ENCODE results near the gene SSR3. TPM values are rescaled to one million over a fixed set of nuclear protein-coding genes. Genes with fewer than 3 reads are reported as not detected.

SSR3 gene
- total and polyA plus RNA-seq, 2 of the 13 experiments (the other 11 are each of a cell fraction or from before 2014, with no cell fraction given), result 229 to 325 TPM

DNA sequence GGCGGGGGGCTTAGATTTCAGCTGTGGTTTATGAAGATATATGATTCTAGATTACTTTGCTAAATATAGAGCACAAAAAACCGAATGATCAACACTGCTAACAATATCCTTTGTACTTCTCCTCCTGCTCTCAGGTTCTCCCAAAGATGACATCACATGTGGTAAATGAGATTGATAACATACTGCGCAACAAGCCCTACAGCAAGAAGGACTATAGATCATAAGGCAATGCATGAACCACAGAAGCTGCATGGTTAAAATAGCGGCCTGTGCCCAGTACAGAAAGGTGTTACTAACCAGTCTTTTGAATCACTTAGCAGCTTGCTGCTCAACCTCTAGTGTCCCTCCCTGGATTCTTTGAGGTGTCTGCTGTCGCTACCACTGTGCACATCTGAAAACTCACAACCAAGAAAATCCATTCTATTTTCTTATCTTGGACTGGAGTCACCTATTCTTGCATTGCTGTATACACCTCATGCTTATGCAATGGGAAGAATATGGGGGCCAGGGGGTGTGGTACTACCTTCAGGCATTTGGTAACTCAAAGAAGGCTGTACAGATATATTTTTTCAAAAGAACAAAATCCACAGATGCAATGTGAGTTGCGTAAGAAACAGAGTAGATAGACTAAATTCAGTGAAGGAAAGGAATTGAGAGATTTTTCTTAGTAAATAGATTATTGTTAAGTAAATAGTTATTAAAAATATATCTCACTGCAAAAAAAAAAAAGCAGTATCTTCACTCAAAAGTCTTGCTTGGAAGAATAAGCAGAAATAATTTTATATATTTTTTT, 18.2 kb downstream of the SSR3 start (continued):
- TF ChIP-seq CEBPB (IDR thresholded peaks at IDR 0.05; ENCODE audit: borderline replicate concordance, low read depth, low read length) (peak; percentile 77), SCMH1 (CRISPR knock-in tag; IDR thresholded peaks at IDR 0.05; ENCODE audit: borderline replicate concordance) (no peak)
- TF ChIP-seq, protein P1, sequence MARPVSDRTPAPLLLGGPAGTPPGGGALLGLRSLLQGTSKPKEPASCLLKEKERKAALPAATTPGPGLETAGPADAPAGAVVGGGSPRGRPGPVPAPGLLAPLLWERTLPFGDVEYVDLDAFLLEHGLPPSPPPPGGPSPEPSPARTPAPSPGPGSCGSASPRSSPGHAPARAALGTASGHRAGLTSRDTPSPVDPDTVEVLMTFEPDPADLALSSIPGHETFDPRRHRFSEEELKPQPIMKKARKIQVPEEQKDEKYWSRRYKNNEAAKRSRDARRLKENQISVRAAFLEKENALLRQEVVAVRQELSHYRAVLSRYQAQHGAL (CRISPR knock-in tag; IDR thresholded peaks at IDR 0.05; ENCODE audit: not compliant biosample characterization), result no peak

DNA sequence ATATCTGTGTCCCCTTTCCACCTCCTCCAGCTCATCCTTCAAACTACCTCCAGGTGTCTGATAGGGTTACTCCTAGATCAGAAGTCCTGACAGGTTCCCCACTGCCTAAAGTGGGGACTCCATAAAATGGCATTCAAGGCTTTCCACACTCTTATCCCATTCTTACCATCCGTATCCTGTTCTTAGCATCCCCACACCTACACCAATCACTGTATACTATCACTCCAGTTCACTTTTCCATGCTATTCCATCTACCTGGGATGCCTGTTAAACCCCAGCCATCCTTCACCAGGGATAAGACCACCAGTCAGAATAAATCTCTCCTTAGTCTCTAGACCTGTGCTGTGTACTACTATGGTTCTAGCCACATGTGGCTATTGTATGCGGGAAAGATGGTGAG, 19.1 kb downstream of the SSR3 start:
- H3K36me3 ChIP-seq (replicated peaks in 1 of 2; ENCODE audit: control insufficient read depth in 1 of 2, insufficient read depth in 2 of 2, low read length in 2 of 2), result peaks cover 1 to 10% of the 10 kb centered on the region in 2 experiments; a peak in 4 of 5 replicates
- H3K79me2 ChIP-seq (ENCODE audit: insufficient read depth, low read length), result no peaks in the 10 kb centered on the region
- ChIA-PET POLR2A (interaction anchor here (0.5 to 1.9 kb wide), 15 partner anchors 11 to 639 kb away, joined by 3 to 20 read pairs (median 5); partner anchors contain the start of genes SSR3 and TIPARP), CTCF (ENCODE audit: low intra/inter-chr PET ratio, low total read pairs) (no interaction called here)
- in situ Hi-C loops (cut with HindIII; ENCODE audit: extremely low pct_ligation_motif_present, low pct_unique_long_range_greater_than_20kb) (no loop called here), intact Hi-C loops (cut with micrococcal nuclease; ENCODE audit: unreplicated experiment) (loop anchor here (1.0 to 5.0 kb wide), 6 partner anchors 13 to 601 kb away; partner anchors contain the start of gene TIPARP)
- peak overlapping the region; percentile 43 for H3K4me2 ChIP-seq (ENCODE audit: low read depth, low read length)
- no peak overlapping the region; a peak in 1 of 6 replicates for H3K4me3 ChIP-seq (replicated peaks in 1 of 3; ENCODE audit: insufficient read depth in 1 of 3, low read depth in 2 of 3, low read length in 3 of 3)
- peak overlapping the region; percentile 35; the same call in 1 of the 2 replicates for H3K9ac ChIP-seq (ENCODE audit: insufficient read depth, low read depth, low read length)
- H2AFZ ChIP-seq (ENCODE audit: low read length), result no peak overlapping the region
- no peak for TF ChIP-seq ZNF12 (CRISPR knock-in tag; IDR thresholded peaks at IDR 0.05)
- TF ChIP-seq, protein P2, sequence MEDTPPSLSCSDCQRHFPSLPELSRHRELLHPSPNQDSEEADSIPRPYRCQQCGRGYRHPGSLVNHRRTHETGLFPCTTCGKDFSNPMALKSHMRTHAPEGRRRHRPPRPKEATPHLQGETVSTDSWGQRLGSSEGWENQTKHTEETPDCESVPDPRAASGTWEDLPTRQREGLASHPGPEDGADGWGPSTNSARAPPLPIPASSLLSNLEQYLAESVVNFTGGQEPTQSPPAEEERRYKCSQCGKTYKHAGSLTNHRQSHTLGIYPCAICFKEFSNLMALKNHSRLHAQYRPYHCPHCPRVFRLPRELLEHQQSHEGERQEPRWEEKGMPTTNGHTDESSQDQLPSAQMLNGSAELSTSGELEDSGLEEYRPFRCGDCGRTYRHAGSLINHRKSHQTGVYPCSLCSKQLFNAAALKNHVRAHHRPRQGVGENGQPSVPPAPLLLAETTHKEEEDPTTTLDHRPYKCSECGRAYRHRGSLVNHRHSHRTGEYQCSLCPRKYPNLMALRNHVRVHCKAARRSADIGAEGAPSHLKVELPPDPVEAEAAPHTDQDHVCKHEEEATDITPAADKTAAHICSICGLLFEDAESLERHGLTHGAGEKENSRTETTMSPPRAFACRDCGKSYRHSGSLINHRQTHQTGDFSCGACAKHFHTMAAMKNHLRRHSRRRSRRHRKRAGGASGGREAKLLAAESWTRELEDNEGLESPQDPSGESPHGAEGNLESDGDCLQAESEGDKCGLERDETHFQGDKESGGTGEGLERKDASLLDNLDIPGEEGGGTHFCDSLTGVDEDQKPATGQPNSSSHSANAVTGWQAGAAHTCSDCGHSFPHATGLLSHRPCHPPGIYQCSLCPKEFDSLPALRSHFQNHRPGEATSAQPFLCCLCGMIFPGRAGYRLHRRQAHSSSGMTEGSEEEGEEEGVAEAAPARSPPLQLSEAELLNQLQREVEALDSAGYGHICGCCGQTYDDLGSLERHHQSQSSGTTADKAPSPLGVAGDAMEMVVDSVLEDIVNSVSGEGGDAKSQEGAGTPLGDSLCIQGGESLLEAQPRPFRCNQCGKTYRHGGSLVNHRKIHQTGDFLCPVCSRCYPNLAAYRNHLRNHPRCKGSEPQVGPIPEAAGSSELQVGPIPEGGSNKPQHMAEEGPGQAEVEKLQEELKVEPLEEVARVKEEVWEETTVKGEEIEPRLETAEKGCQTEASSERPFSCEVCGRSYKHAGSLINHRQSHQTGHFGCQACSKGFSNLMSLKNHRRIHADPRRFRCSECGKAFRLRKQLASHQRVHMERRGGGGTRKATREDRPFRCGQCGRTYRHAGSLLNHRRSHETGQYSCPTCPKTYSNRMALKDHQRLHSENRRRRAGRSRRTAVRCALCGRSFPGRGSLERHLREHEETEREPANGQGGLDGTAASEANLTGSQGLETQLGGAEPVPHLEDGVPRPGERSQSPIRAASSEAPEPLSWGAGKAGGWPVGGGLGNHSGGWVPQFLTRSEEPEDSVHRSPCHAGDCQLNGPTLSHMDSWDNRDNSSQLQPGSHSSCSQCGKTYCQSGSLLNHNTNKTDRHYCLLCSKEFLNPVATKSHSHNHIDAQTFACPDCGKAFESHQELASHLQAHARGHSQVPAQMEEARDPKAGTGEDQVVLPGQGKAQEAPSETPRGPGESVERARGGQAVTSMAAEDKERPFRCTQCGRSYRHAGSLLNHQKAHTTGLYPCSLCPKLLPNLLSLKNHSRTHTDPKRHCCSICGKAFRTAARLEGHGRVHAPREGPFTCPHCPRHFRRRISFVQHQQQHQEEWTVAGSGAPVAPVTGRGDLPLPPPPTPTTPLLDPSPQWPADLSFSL (CRISPR knock-in tag; IDR thresholded peaks at IDR 0.05), result no peak
- TF ChIP-seq, protein P3, sequence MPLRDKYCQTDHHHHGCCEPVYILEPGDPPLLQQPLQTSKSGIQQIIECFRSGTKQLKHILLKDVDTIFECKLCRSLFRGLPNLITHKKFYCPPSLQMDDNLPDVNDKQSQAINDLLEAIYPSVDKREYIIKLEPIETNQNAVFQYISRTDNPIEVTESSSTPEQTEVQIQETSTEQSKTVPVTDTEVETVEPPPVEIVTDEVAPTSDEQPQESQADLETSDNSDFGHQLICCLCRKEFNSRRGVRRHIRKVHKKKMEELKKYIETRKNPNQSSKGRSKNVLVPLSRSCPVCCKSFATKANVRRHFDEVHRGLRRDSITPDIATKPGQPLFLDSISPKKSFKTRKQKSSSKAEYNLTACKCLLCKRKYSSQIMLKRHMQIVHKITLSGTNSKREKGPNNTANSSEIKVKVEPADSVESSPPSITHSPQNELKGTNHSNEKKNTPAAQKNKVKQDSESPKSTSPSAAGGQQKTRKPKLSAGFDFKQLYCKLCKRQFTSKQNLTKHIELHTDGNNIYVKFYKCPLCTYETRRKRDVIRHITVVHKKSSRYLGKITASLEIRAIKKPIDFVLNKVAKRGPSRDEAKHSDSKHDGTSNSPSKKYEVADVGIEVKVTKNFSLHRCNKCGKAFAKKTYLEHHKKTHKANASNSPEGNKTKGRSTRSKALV (CRISPR knock-in tag; IDR thresholded peaks at IDR 0.05), result no peak
- no peak for TF ChIP-seq RCOR2 (CRISPR knock-in tag; IDR thresholded peaks at IDR 0.05)
- no peak for TF ChIP-seq FOXP1 (IDR thresholded peaks at IDR 0.05)
- TF ChIP-seq FOXP1 (CRISPR knock-in tag; IDR thresholded peaks at IDR 0.05), result no peak
- no peak for TF ChIP-seq JUN (CRISPR knock-in tag; IDR thresholded peaks at IDR 0.05)
- no peak for TF ChIP-seq TMF1 (CRISPR knock-in tag; IDR thresholded peaks at IDR 0.05; ENCODE audit: low read depth)
- WGBS (ENCODE audit: low lambda C conversion rate), result 90% methylated on average over 2 of the region's 2 CpGs
- no peaks in the 10 kb centered on the region for H3K27me3 ChIP-seq (ENCODE audit: control insufficient read depth in 1 of 2, insufficient read depth in 2 of 2, low read length in 2 of 2)
- H3K4me1 ChIP-seq (ENCODE audit: insufficient read depth, low read length), result peaks cover 57% of the 10 kb centered on the region
- peak overlapping the region; percentile 62 for H3K27ac ChIP-seq (ENCODE audit: extremely low read length, insufficient read depth, low read length)
- H3K9me3 ChIP-seq (ENCODE audit: low read length), result no peaks in the 10 kb centered on the region
- no peaks in the 10 kb centered on the region for H4K20me1 ChIP-seq (ENCODE audit: insufficient read depth, low read length)
- TSS peak; percentile 86 for BruUV-seq (replicated peaks)
- DNase-seq (ENCODE audit: low spot score) (no peak), FAIRE-seq (no peak), ATAC-seq (peak; percentile 8)
